HepG2 (cell line): ENCODE measurements around the gene IQCE. TPM values are rescaled to one million over a fixed set of nuclear protein-coding genes. Genes with fewer than 3 reads are reported as not detected.
A peak's percentile ranks its signal among the peaks of the same experiment; 100 is the strongest.

ENCODE experiments used
- BRCA1 ChIP-seq: sonication (generic); formaldehyde crosslinking; IDR thresholded peaks from 2 replicates; pipeline ENCODE4 v1.4.0; 2020; ENCODE audit warnings: missing genetic modification reagents
- CEBPB ChIP-seq: IDR thresholded peaks from 2 replicates; pipeline ENCODE4 v1.6.1; 2011; ENCODE audit warnings: low read depth, low read length, improper control_type of control experiment, borderline replicate concordance
- FOXC1 ChIP-seq: sonication (generic); formaldehyde crosslinking; IDR thresholded peaks from 2 replicates; pipeline ENCODE4 v1.8.0; 2022; ENCODE audit warnings: mild to moderate bottlenecking, missing genetic modification reagents, borderline replicate concordance
- JUN ChIP-seq: sonication (generic); formaldehyde crosslinking; IDR thresholded peaks from 2 replicates; pipeline ENCODE4 v1.4.0; 2020; ENCODE audit warnings: mild to moderate bottlenecking, missing genetic modification reagents
- KAT2B ChIP-seq: fragments of 150-350 bp; IDR thresholded peaks from 2 replicates; pipeline ENCODE4 v1.6.1; 2014; ENCODE audit warnings: low read depth, low read length, borderline replicate concordance
- MAFG ChIP-seq: sonication (generic); formaldehyde crosslinking; IDR thresholded peaks from 2 replicates; pipeline ENCODE4 v1.5.1; 2020; ENCODE audit warnings: mild to moderate bottlenecking, missing genetic modification reagents
- MED1 ChIP-seq: sonication (generic); formaldehyde crosslinking; IDR thresholded peaks from 2 replicates; pipeline ENCODE4 v1.4.0; 2020; ENCODE audit warnings: missing genetic modification reagents
- MYPOP ChIP-seq: sonication (generic); formaldehyde crosslinking; IDR thresholded peaks from 2 replicates; pipeline ENCODE4 v1.8.1; 2023; ENCODE audit warnings: mild to moderate bottlenecking, moderate library complexity, missing genetic modification reagents
- PCBP2 ChIP-seq: fragments of 200-400 bp; formaldehyde crosslinking; optimal IDR thresholded peaks from 2 replicates; pipeline ENCODE3; 2018; ENCODE audit warnings: low read length, low read depth; ENCODE audit not compliant: poor library complexity, severe bottlenecking
- POLR2AphosphoS2 ChIP-seq: IDR thresholded peaks from 2 replicates; pipeline ENCODE4 v1.6.1; 2011; ENCODE audit warnings: low read depth, low read length, improper control_type of control experiment
- RBM39 ChIP-seq: fragments of 200-400 bp; formaldehyde crosslinking; IDR thresholded peaks from one replicate; pipeline ENCODE4 v1.6.1; 2018; ENCODE audit warnings: antibody characterized with exemption, mild to moderate bottlenecking, low read depth, low read length; ENCODE audit not compliant: poor library complexity, severe bottlenecking
- RORA ChIP-seq: sonication (generic); formaldehyde crosslinking; IDR thresholded peaks from 2 replicates; pipeline ENCODE4 v1.5.0; 2020; ENCODE audit warnings: mild to moderate bottlenecking, missing genetic modification reagents, moderate library complexity
- SKI ChIP-seq: fragments of 450-650 bp; IDR thresholded peaks from one replicate; pipeline ENCODE4 v1.6.1; 2018; ENCODE audit warnings: mild to moderate bottlenecking; ENCODE audit not compliant: partially characterized antibody
- SRY ChIP-seq: sonication (generic); formaldehyde crosslinking; IDR thresholded peaks from 2 replicates; pipeline ENCODE4 v1.8.0; 2022; ENCODE audit warnings: mild to moderate bottlenecking, missing genetic modification reagents
- TBP ChIP-seq: sonication (generic); formaldehyde crosslinking; IDR thresholded peaks from 2 replicates; pipeline ENCODE4 v1.5.0; 2020; ENCODE audit warnings: missing genetic modification reagents
- TEF ChIP-seq: sonication (generic); formaldehyde crosslinking; IDR thresholded peaks from 2 replicates; pipeline ENCODE4 v1.5.0; 2020; ENCODE audit warnings: missing genetic modification reagents
- ZBTB1 ChIP-seq: sonication (generic); formaldehyde crosslinking; IDR thresholded peaks from 2 replicates; pipeline ENCODE4 v1.4.0; 2020; ENCODE audit warnings: missing genetic modification reagents, borderline replicate concordance
- ZBTB44 ChIP-seq: sonication (generic); formaldehyde crosslinking; IDR thresholded peaks from 2 replicates; pipeline ENCODE4 v1.4.0; 2020; ENCODE audit warnings: missing genetic modification reagents
- ZNF34 ChIP-seq: sonication (generic); formaldehyde crosslinking; IDR thresholded peaks from 2 replicates; pipeline ENCODE4 v1.4.0; 2020; ENCODE audit warnings: mild to moderate bottlenecking, missing genetic modification reagents, borderline replicate concordance
- ZNF749 ChIP-seq: sonication (generic); formaldehyde crosslinking; IDR thresholded peaks from 2 replicates; pipeline ENCODE4 v1.8.0; 2022; ENCODE audit warnings: mild to moderate bottlenecking, missing genetic modification reagents, moderate library complexity, borderline replicate concordance
- ZSCAN9 ChIP-seq: IDR thresholded peaks from 2 replicates; pipeline ENCODE4 v1.6.1; 2016; ENCODE audit warnings: borderline replicate concordance
- polyA plus RNA-seq, 8 experiments: library from polyadenylated mRNA; depleted of rRNA in 3 of 8; stranded (reverse) in 7 of 8; unstranded in 1 of 8; fragments of >200 nt; fragmentation: Illumina TruSeq in 4 of 8; extraction: Trizol in 4 of 8; gene quantifications; 2 replicates each; pipeline versions ENCODE4 v1.2.1 to v1.2.3, GENCODE V29; 2011 to 2016; ENCODE audit warnings: low read depth in 4 of 8, missing spikeins in 1 of 8, mixed read lengths in 1 of 8; ENCODE audit not compliant: insufficient read depth in 1 of 8
- total RNA-seq, 5 experiments: library from RNA; depleted of rRNA; stranded (reverse); fragments of >200 nt; fragmentation: Illumina TruSeq; extraction: Trizol; gene quantifications; 2 replicates each; pipeline ENCODE4 v1.2.3, GENCODE V29; 2016; ENCODE audit warnings: low read depth in 1 of 5
- TF ChIP-seq, protein P1 (sequence below): sonication (generic); formaldehyde crosslinking; IDR thresholded peaks from 2 replicates; pipeline ENCODE4 v1.8.1; 2023; ENCODE audit warnings: mild to moderate bottlenecking, missing genetic modification reagents
- TF ChIP-seq, protein P2 (sequence below): sonication (generic); formaldehyde crosslinking; IDR thresholded peaks from 2 replicates; pipeline ENCODE4 v1.8.0; 2022; ENCODE audit warnings: missing genetic modification reagents, mild to moderate bottlenecking, inconsistent platforms, borderline replicate concordance

IQCE gene
- total and polyA plus RNA-seq, 2 of the 13 experiments (the other 11 are each of a cell fraction or from before 2014, with no cell fraction given), result 1.5 to 2.5 TPM

DNA sequence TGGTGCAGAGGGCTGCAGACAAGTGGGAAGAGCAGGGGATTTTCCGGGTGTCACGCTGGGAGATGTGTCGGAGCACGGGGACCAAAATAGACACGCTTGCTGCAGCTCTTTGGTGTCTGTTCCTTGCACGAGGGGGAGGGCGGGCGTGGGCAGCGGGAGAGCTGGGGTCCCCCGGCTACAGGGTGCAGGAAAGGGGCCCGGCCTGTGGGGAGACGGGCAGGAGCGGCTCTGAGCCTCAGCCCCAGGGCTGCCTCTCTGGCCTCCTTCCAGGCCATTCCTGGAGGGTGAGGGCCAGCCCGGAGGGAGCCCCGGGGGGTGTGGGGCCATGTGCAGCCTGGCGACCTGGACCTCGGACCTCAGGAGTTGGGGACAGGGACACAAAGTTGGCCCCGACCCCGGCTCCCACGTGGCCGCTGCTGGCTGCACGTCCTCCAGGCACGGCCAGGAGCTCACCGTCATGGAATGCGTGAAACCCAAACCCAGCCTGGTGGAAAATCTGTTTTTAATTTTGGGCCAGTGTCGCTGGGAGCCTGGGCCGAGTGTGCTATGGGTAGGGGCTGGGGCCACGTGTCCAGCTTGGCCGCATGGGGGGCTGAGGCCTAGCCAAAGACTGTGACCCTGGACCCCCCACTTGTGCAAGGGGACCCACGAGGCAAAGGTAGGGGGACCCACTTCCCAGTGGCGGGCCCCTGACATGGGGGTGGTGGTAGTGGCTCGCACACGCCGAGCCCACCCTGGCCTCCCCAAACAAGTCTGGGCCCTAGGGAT is 79.6 kb downstream of the IQCE start (continued):
- TF ChIP-seq PCBP2 (no peak), ZBTB44 (CRISPR knock-in tag) (no peak), BRCA1 (peak; percentile 96), ZSCAN9 (CRISPR knock-in tag) (peak; percentile 71; the same call in 1 of the 2 replicates), RBM39 (no peak), SKI (peak; percentile 74), MED1 (peak; percentile 96), MYPOP (no peak; the same call in 1 of the 2 replicates), FOXC1 (CRISPR knock-in tag) (peak; percentile 98), JUN (CRISPR knock-in tag) (no peak), ZNF749 (CRISPR knock-in tag) (peak; percentile 77; the same call in 1 of the 2 replicates), MAFG (CRISPR knock-in tag) (no peak), KAT2B (no peak), TBP (CRISPR knock-in tag) (no peak), POLR2AphosphoS2 (no peak), TEF (CRISPR knock-in tag) (no peak; the same call in 1 of the 2 replicates), ZNF34 (CRISPR knock-in tag) (no peak), CEBPB (no peak), SRY (CRISPR knock-in tag) (peak; percentile 83; the same call in 1 of the 2 replicates), ZBTB1 (CRISPR knock-in tag) (no peak), RORA (CRISPR knock-in tag) (no peak)
- TF ChIP-seq, protein P1, sequence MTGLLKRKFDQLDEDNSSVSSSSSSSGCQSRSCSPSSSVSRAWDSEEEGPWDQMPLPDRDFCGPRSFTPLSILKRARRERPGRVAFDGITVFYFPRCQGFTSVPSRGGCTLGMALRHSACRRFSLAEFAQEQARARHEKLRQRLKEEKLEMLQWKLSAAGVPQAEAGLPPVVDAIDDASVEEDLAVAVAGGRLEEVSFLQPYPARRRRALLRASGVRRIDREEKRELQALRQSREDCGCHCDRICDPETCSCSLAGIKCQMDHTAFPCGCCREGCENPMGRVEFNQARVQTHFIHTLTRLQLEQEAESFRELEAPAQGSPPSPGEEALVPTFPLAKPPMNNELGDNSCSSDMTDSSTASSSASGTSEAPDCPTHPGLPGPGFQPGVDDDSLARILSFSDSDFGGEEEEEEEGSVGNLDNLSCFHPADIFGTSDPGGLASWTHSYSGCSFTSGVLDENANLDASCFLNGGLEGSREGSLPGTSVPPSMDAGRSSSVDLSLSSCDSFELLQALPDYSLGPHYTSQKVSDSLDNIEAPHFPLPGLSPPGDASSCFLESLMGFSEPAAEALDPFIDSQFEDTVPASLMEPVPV (CRISPR knock-in tag), result peak; percentile 83; the same call in 1 of the 2 replicates
- TF ChIP-seq, protein P2, sequence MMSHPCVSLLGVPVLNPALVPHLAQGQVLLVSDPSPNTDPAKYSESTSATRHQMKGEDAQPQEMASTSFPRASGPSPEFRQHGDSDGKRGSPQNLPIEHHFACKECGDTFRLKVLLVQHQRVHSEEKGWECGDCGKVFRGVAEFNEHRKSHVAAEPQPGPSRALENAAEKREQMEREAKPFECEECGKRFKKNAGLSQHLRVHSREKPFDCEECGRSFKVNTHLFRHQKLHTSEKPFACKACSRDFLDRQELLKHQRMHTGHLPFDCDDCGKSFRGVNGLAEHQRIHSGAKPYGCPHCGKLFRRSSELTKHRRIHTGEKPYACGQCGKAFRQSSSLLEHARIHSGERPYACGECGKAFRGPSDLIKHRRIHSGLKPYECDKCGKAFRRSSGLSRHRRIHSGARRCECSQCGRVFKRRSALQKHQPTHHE, result peak; percentile 71; the same call in 1 of the 2 replicates
